Measurements from ENCODE around the gene LNX1. TPM values are rescaled to one million over a fixed set of nuclear protein-coding genes. Genes with fewer than 3 reads are reported as not detected.

Gene LNX1
- total RNA-seq, 1 donor from 2014 or later, result not detected

- TF ChIP-seq CTCF (IDR thresholded peaks at IDR 0.05), result no peak
- no peaks in the 10 kb centered on the region for H3K36me3 Mint-ChIP-seq (ENCODE audit: low read depth)
- H3K27ac Mint-ChIP-seq, result no peak overlapping the region
- ChIA-PET CTCF (no interaction called here), POLR2A (no interaction called here)
- no peak for ATAC-seq (ENCODE audit: low read depth)
- no peaks in the 10 kb centered on the region for H3K27me3 Mint-ChIP-seq
- H3K9me3 Mint-ChIP-seq, result no peaks in the 10 kb centered on the region
- H3K4me3 Mint-ChIP-seq, result no peak overlapping the region
- no peaks in the 10 kb centered on the region for H3K4me1 Mint-ChIP-seq
- no peak for DNase-seq
- intact Hi-C loops (cut with micrococcal nuclease), result loop anchor here (10.0 kb wide), 1 partner anchor 407 kb away; no protein-coding TSS in a partner anchor
Observed at GRCh38 chr4:53497487-53498244, 93.6 kb downstream of the LNX1 start.

GRCh38 chr4:53494851-53495250 lies 96.4 kb downstream of the LNX1 start:
- TF ChIP-seq CTCF (IDR thresholded peaks at IDR 0.05), result no peak
- Mint-ChIP-seq H3K9me3 (no peaks in the 10 kb centered on the region), H3K36me3 (ENCODE audit: low read depth) (no peaks in the 10 kb centered on the region), H3K4me1 (no peaks in the 10 kb centered on the region), H3K4me3 (no peak overlapping the region), H3K27ac (no peak overlapping the region), H3K27me3 (peaks cover 2% of the 10 kb centered on the region)
- ChIA-PET CTCF (interaction anchor here (0.7 kb wide), 1 partner anchor 14 kb away, joined by 3 read pairs; no protein-coding TSS in a partner anchor), POLR2A (no interaction called here)
- ATAC-seq (ENCODE audit: low read depth) (no peak), DNase-seq (no peak)
- intact Hi-C loops (cut with micrococcal nuclease), result loop anchor here (5.0 to 10.0 kb wide), 2 partner anchors 410 to 722 kb away; no protein-coding TSS in a partner anchor

GRCh38 chr4:53490965-53491622 lies 100.2 kb downstream of the LNX1 start:
- Mint-ChIP-seq H3K27ac (no peak overlapping the region), H3K4me1 (no peaks in the 10 kb centered on the region), H3K36me3 (ENCODE audit: low read depth) (no peaks in the 10 kb centered on the region), H3K27me3 (peaks cover 7% of the 10 kb centered on the region), H3K9me3 (no peaks in the 10 kb centered on the region), H3K4me3 (no peak overlapping the region)
- ChIA-PET POLR2A (no interaction called here), CTCF (no interaction called here)
- no peak for ATAC-seq (ENCODE audit: low read depth)
- DNase-seq, result no peak
- TF ChIP-seq CTCF (IDR thresholded peaks at IDR 0.05), result no peak
- intact Hi-C loops (cut with micrococcal nuclease), result loop anchor here (1.0 to 10.0 kb wide), 3 partner anchors 414 to 743 kb away; no protein-coding TSS in a partner anchor

- Mint-ChIP-seq H3K9me3 (no peaks in the 10 kb centered on the region), H3K27ac (no peak overlapping the region), H3K4me1 (no peaks in the 10 kb centered on the region), H3K4me3 (no peak overlapping the region), H3K36me3 (ENCODE audit: low read depth) (no peaks in the 10 kb centered on the region), H3K27me3 (peaks cover 7% of the 10 kb centered on the region)
- intact Hi-C loops (cut with micrococcal nuclease), result loop anchor here (5.0 to 10.0 kb wide), 2 partner anchors 414 to 727 kb away; no protein-coding TSS in a partner anchor
- DNase-seq, result no peak
- ATAC-seq (ENCODE audit: low read depth), result no peak
- ChIA-PET POLR2A (no interaction called here), CTCF (interaction anchor here (1.1 to 1.4 kb wide), 2 partner anchors 9 to 744 kb away, joined by 3 to 5 read pairs; no protein-coding TSS in a partner anchor)
- TF ChIP-seq CTCF (IDR thresholded peaks at IDR 0.05), result no peak
Observed at GRCh38 chr4:53490161-53490956, 100.9 kb downstream of the LNX1 start.
